Endothelial cell of umbilical vein (primary cell): ENCODE data around the gene SARS1. TPM values are rescaled to one million over a fixed set of nuclear protein-coding genes. Genes with fewer than 3 reads are reported as not detected.

Source experiments
- BruUV-seq: library from RNA; stranded (reverse); fragments of 400-500 nt; replicated peaks from 2 replicates; lab custom pipeline; 2021; lab: Mats Ljungman, UMichigan
- CTCF ChIA-PET: fragments of 300-600, 350-600 bp; sonication (Branson Sonifier 250); formaldehyde crosslinking; loops from one replicate; lab custom pipeline; 2021; ENCODE audit warnings: antibody characterized with exemption, inconsistent platforms; lab: Charles Lee
- POLR2A ChIA-PET: fragments of 300-600, 350-600 bp; sonication (Branson Sonifier 250); formaldehyde crosslinking; loops from one replicate; lab custom pipeline; 2021; ENCODE audit warnings: antibody characterized with exemption, inconsistent platforms; lab: Charles Lee
- DNase-seq: peaks from one replicate; pipeline ENCODE4 v3.0.0-alpha.2; 2011; ENCODE audit warnings: low read depth, low spot score
- FAIRE-seq: peaks from 2 replicates; lab custom pipeline; 2011; peaks lifted over from hg19 to GRCh38; lab: Jason Lieb, UNC
- H2AFZ ChIP-seq: 2 replicates; pipeline ENCODE4 v1.6.0; 2012; ENCODE audit warnings: low read depth, low read length, control low read depth, inconsistent platforms
- H3K27ac ChIP-seq: 2 replicates; pipeline ENCODE4 v1.5.1; 2011; ENCODE audit warnings: low read depth, mild to moderate bottlenecking, control low read depth, low read length, moderate library complexity; ENCODE audit not compliant: insufficient read depth
- H3K27me3 ChIP-seq, 2 experiments: 2 replicates each; pipeline versions ENCODE4 v1.6.0 to v1.6.1; 2011; ENCODE audit warnings: low read length in 2 of 2, mixed read lengths in 1 of 2; ENCODE audit not compliant: control insufficient read depth in 2 of 2, insufficient read depth in 2 of 2
- H3K36me3 ChIP-seq, 2 experiments: 2 replicates in 1 of 2; 3 replicates in 1 of 2; pipeline ENCODE4 v1.5.1; 2011; ENCODE audit warnings: low read length in 2 of 2, mild to moderate bottlenecking in 1 of 2, moderate library complexity in 1 of 2; ENCODE audit not compliant: control insufficient read depth in 2 of 2, insufficient read depth in 2 of 2; ENCODE audit errors: extremely low read depth in 1 of 2
- H3K4me1 ChIP-seq: 3 replicates; pipeline ENCODE4 v1.5.1; 2011; ENCODE audit warnings: mild to moderate bottlenecking, low read length; ENCODE audit not compliant: control insufficient read depth, insufficient read depth; ENCODE audit errors: extremely low read depth
- H3K4me2 ChIP-seq: 2 replicates; pipeline ENCODE4 v1.6.1; 2011; ENCODE audit warnings: low read length, control low read depth, mixed read lengths; ENCODE audit not compliant: insufficient read depth
- H3K4me3 ChIP-seq, 3 experiments: fragments of 200-600 bp in 1 of 3; sonication (generic), shearing (Covaris generic) in 1 of 3; replicated peaks in 1 of 3; 2 replicates each; pipeline ENCODE4 v1.5.1; 2011 to 2016; ENCODE audit warnings: control low read depth in 3 of 3, low read length in 3 of 3, mild to moderate bottlenecking in 2 of 3, inconsistent platforms in 1 of 3, low read depth in 1 of 3, moderate library complexity in 1 of 3; ENCODE audit not compliant: insufficient read depth in 1 of 3
- H3K79me2 ChIP-seq: 2 replicates; pipeline ENCODE4 v1.6.0; 2012; ENCODE audit warnings: low read length, inconsistent platforms; ENCODE audit not compliant: control insufficient read depth, insufficient read depth
- H3K9ac ChIP-seq: replicated peaks from 2 replicates; pipeline ENCODE3; 2011; ENCODE audit warnings: low read length, control low read depth; ENCODE audit not compliant: insufficient read depth; ENCODE audit errors: extremely low read depth
- H3K9me1 ChIP-seq: replicated peaks from 3 replicates; pipeline ENCODE4 v1.6.0; 2011; ENCODE audit warnings: mild to moderate bottlenecking, low read length; ENCODE audit not compliant: control insufficient read depth, insufficient read depth; ENCODE audit errors: extremely low read depth
- H3K9me3 ChIP-seq: replicated peaks from 2 replicates; pipeline ENCODE4 v1.5.1; 2012; ENCODE audit warnings: low read length, inconsistent platforms; ENCODE audit not compliant: control insufficient read depth, insufficient read depth
- H4K20me1 ChIP-seq: replicated peaks from 2 replicates; pipeline ENCODE3; 2011; ENCODE audit warnings: mild to moderate bottlenecking, low read length; ENCODE audit not compliant: control insufficient read depth, insufficient read depth; ENCODE audit errors: extremely low read depth
- EZH2 ChIP-seq: IDR thresholded peaks from 2 replicates; pipeline ENCODE4 v1.6.1; 2012; ENCODE audit warnings: borderline replicate concordance, low read depth, mild to moderate bottlenecking, moderate library complexity, low read length, inconsistent platforms; ENCODE audit not compliant: severe bottlenecking
- FOS ChIP-seq: IDR thresholded peaks from 2 replicates; pipeline ENCODE4 v1.6.1; 2011; ENCODE audit warnings: mild to moderate bottlenecking, low read length, moderate library complexity, borderline replicate concordance; ENCODE audit not compliant: insufficient read depth
- GATA2 ChIP-seq: IDR thresholded peaks from 2 replicates; pipeline ENCODE4 v1.7.0; 2011; ENCODE audit warnings: low read depth, mild to moderate bottlenecking, moderate library complexity, mixed read lengths, low read length; ENCODE audit not compliant: insufficient read length, insufficient read depth
- JUN ChIP-seq: IDR thresholded peaks from 2 replicates; pipeline ENCODE4 v1.6.1; 2011; ENCODE audit warnings: borderline replicate concordance, low read depth; ENCODE audit not compliant: insufficient read length, insufficient read depth
- MYC ChIP-seq: IDR thresholded peaks from one replicate; pipeline ENCODE4 v1.6.1; 2011; ENCODE audit warnings: mild to moderate bottlenecking, low read depth, low read length
- POLR2A ChIP-seq: IDR thresholded peaks from 2 replicates; pipeline ENCODE4 v1.6.1; 2012; ENCODE audit warnings: low read depth, mild to moderate bottlenecking, control low read depth, low read length
- POLR2AphosphoS5 ChIP-seq: IDR thresholded peaks from 2 replicates; pipeline ENCODE4 v1.6.1; 2012; ENCODE audit warnings: low read depth, mild to moderate bottlenecking, control low read depth, low read length, moderate library complexity; ENCODE audit not compliant: insufficient read depth
- dilution Hi-C: fragments of 300-500 bp; cut with MboI; formaldehyde crosslinking; loops from one replicate; pipeline ENCODE4 v1.15.0; 2019; ENCODE audit warnings: low sequenced_read_pairs; ENCODE audit not compliant: extremely low pct_ligation_motif_present
- intact Hi-C: fragments of 100-400 bp; cut with micrococcal nuclease; formaldehyde crosslinking; loops from one replicate; pipeline ENCODE4 v1.10.0; 2022
- polyA plus RNA-seq, 4 experiments: library from polyadenylated mRNA; depleted of rRNA in 3 of 4; stranded (reverse) in 3 of 4; unstranded in 1 of 4; fragments of >200 nt; gene quantifications; 2 replicates each; pipeline versions ENCODE4 v1.2.1 to v1.2.3, GENCODE V29; 2011 to 2012; ENCODE audit warnings: missing spikeins in 1 of 4
- total RNA-seq: library from RNA; stranded (reverse); gene quantifications from 2 replicates; pipeline ENCODE4 v1.2.3, GENCODE V29; 2021
- TF ChIP-seq, protein P1 (sequence below), 2 donors: IDR thresholded peaks; 1 replicate in 1 of 2; 2 replicates in 1 of 2; pipeline ENCODE4 v1.5.1; 2011; ENCODE audit warnings: low read length in 2 of 2, mild to moderate bottlenecking in 2 of 2, moderate library complexity in 2 of 2, control low read depth in 1 of 2, inconsistent platforms in 1 of 2, low read depth in 1 of 2; ENCODE audit not compliant: insufficient read depth in 1 of 2; ENCODE audit errors: extremely low read depth in 1 of 2
- TF ChIP-seq, protein P2 (sequence below): IDR thresholded peaks from 2 replicates; pipeline ENCODE4 v1.6.1; 2011; ENCODE audit not compliant: insufficient read depth, insufficient read length

SARS1 gene
- total and polyA plus RNA-seq, 2 donors (not counting 3 experiments of a cell fraction or from before 2014, with no cell fraction given) = 110 to 178 TPM

DNA sequence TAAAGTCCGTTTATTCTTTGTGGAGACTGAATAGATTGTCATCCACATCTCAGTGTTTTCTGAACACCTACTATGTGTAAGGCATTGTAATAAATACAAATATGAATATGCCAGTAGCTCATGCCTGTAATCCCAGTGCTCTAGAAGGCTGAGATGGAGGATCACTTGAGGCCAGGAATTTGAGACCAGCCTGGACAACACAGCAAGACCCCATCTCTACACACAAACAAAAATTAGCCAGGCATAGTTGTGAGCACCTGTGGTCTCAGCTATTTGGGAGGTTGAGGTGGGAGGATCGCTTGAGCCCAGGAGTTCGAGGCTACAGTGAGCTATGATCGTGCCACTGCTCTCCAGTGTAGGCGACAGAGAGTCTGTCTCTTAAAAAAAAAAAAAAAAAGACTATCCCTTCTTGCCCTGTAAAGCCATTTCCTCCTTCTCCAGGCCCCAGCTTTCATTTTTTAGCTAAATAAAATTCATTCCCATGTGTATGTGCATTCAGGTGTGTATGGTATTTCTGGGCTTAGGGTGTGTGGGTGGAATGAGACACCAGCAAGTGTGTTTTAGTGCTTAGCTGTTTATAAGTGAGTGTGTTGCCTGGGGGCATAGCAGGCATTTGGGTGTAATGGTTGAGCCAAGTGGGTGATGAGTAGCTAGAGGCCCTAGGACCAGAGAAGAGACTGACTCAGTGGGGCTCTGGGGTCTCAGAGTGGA is 43.4 kb downstream of the SARS1 start:
- H3K4me2 ChIP-seq = no peak overlapping the region
- no peak overlapping the region for H3K27ac ChIP-seq
- peaks cover 0 to 2% of the 10 kb centered on the region in 2 experiments for H3K27me3 ChIP-seq
- no peaks in the 10 kb centered on the region for H4K20me1 ChIP-seq
- dilution Hi-C loops (no loop called here), intact Hi-C loops (no loop called here)
- no peaks in the 10 kb centered on the region for H3K36me3 ChIP-seq
- no TSS peak for BruUV-seq
- DNase-seq (no peak), FAIRE-seq (no peak)
- no peak overlapping the region for H3K9ac ChIP-seq
- H3K9me1 ChIP-seq = no peaks in the 10 kb centered on the region
- no peaks in the 10 kb centered on the region for H3K9me3 ChIP-seq
- CTCF ChIA-PET = interaction anchor here (0.7 to 2.1 kb wide), 4 partner anchors 18 to 141 kb away, joined by 3 to 11 read pairs (median 4); partner anchors contain the start of gene SORT1
- H3K4me1 ChIP-seq = no peaks in the 10 kb centered on the region
- POLR2A ChIA-PET = no interaction called here
- no peak overlapping the region for H2AFZ ChIP-seq
- TF ChIP-seq POLR2A (no peak), FOS (no peak), EZH2 (no peak), POLR2AphosphoS5 (no peak), GATA2 (no peak), JUN (no peak), MYC (no peak)
- TF ChIP-seq, protein P1, sequence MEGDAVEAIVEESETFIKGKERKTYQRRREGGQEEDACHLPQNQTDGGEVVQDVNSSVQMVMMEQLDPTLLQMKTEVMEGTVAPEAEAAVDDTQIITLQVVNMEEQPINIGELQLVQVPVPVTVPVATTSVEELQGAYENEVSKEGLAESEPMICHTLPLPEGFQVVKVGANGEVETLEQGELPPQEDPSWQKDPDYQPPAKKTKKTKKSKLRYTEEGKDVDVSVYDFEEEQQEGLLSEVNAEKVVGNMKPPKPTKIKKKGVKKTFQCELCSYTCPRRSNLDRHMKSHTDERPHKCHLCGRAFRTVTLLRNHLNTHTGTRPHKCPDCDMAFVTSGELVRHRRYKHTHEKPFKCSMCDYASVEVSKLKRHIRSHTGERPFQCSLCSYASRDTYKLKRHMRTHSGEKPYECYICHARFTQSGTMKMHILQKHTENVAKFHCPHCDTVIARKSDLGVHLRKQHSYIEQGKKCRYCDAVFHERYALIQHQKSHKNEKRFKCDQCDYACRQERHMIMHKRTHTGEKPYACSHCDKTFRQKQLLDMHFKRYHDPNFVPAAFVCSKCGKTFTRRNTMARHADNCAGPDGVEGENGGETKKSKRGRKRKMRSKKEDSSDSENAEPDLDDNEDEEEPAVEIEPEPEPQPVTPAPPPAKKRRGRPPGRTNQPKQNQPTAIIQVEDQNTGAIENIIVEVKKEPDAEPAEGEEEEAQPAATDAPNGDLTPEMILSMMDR (IDR thresholded peaks at IDR 0.05; ENCODE audit: extremely low read depth in 1 of 2, insufficient read depth in 1 of 2, low read depth in 1 of 2, low read length in 2 of 2) = no peak
- TF ChIP-seq, protein P2, sequence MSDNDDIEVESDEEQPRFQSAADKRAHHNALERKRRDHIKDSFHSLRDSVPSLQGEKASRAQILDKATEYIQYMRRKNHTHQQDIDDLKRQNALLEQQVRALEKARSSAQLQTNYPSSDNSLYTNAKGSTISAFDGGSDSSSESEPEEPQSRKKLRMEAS = no peak
- H3K4me3 ChIP-seq = no peak overlapping the region
- H3K79me2 ChIP-seq = no peaks in the 10 kb centered on the region
